Activated CD4-positive, alpha-beta memory T cell treated with anti-CD3 and anti-CD28 coated beads for 36 hours (primary cell): ENCODE data around the gene ACSL3. TPM values are rescaled to one million over a fixed set of nuclear protein-coding genes. Genes with fewer than 3 reads are reported as not detected.
"Not testable (repeated sequence)": the region's sequence is repeated elsewhere in the genome, so short reads cannot be mapped to it uniquely, and the experiment has no call there.

Experiments
- CTCF ChIA-PET: fragments of 350-600 bp; sonication (Branson Sonifier 250); formaldehyde crosslinking; loops from one replicate; lab custom pipeline; 2021; ENCODE audit warnings: antibody characterized with exemption, inconsistent platforms; lab: Charles Lee
- POLR2A ChIA-PET: fragments of 350-600 bp; sonication (Branson Sonifier 250); formaldehyde crosslinking; loops from one replicate; lab custom pipeline; 2021; ENCODE audit warnings: antibody characterized with exemption; lab: Charles Lee
- DNase-seq: peaks from one replicate; pipeline ENCODE4 v3.0.0-alpha.2; 2020
- H3K27ac Mint-ChIP-seq: one replicate; pipeline ENCODE4 v1.8.0; 2021; ENCODE audit warnings: mixed read lengths
- H3K27me3 Mint-ChIP-seq: one replicate; pipeline ENCODE4 v1.8.0; 2021; ENCODE audit warnings: mixed read lengths
- H3K36me3 Mint-ChIP-seq: one replicate; pipeline ENCODE4 v1.8.0; 2021; ENCODE audit warnings: mixed read lengths
- H3K4me1 Mint-ChIP-seq: one replicate; pipeline ENCODE4 v1.8.0; 2021; ENCODE audit warnings: low read depth, mixed read lengths
- H3K4me3 Mint-ChIP-seq: one replicate; pipeline ENCODE4 v1.8.0; 2021; ENCODE audit warnings: mild to moderate bottlenecking, mixed read lengths
- H3K9me3 Mint-ChIP-seq: one replicate; pipeline ENCODE4 v1.8.0; 2021; ENCODE audit warnings: mixed read lengths
- intact Hi-C: fragments of 100-400 bp; cut with micrococcal nuclease; formaldehyde crosslinking; loops from one replicate; pipeline ENCODE4 v1.15.1; 2023
- total RNA-seq, 2 experiments: library from RNA; stranded (reverse); gene quantifications; one replicate each; pipeline ENCODE4 v1.2.3, GENCODE V29; 2021

Gene ACSL3
- total RNA-seq, 2 experiments from 2014 or later, result 48.7 to 57.2 TPM

GRCh38 chr2:222859786-222860612 lies 837 bp upstream of the ACSL3 start:
- Mint-ChIP-seq H3K27ac (peak overlapping the region; percentile 24), H3K36me3 (peaks cover 2% of the 10 kb centered on the region), H3K4me1 (peaks cover 3% of the 10 kb centered on the region), H3K9me3 (no peaks in the 10 kb centered on the region), H3K27me3 (peaks cover 5% of the 10 kb centered on the region), H3K4me3 (peak overlapping the region; percentile 52)
- intact Hi-C loops, result loop anchor here (1.0 to 5.0 kb wide), 6 partner anchors 42 to 1087 kb away; partner anchors contain the start of genes FARSB and WDFY1
- DNase-seq, result no peak
- ChIA-PET POLR2A (interaction anchor here (1.5 to 1.6 kb wide), 3 partner anchors 20 to 204 kb away, joined by 3 to 5 read pairs (median 4); partner anchors contain the start of gene FARSB), CTCF (interaction anchor here (0.6 to 1.1 kb wide), 3 partner anchors 43 to 151 kb away, joined by 3 to 5 read pairs (median 3); no protein-coding TSS in a partner anchor)

- H3K27ac Mint-ChIP-seq, result peak overlapping the region; percentile 84
- ChIA-PET POLR2A (interaction anchor here (1.4 to 1.6 kb wide), 4 partner anchors 18 to 205 kb away, joined by 3 to 5 read pairs (median 4); partner anchors contain the start of gene FARSB), CTCF (interaction anchor here (0.7 to 1.8 kb wide), 8 partner anchors 40 to 544 kb away, joined by 3 to 11 read pairs (median 4); no protein-coding TSS in a partner anchor)
- no peak overlapping the region for H3K4me3 Mint-ChIP-seq
- intact Hi-C loops, result loop anchor here (1.0 to 5.0 kb wide), 5 partner anchors 41 to 1086 kb away; partner anchors contain the start of gene WDFY1
- H3K4me1 Mint-ChIP-seq, result peaks cover 5% of the 10 kb centered on the region
- DNase-seq, result peak; percentile 57
- peaks cover 2% of the 10 kb centered on the region for H3K36me3 Mint-ChIP-seq
- H3K9me3 Mint-ChIP-seq, result no peaks in the 10 kb centered on the region
- H3K27me3 Mint-ChIP-seq, result peaks cover 5% of the 10 kb centered on the region
These were observed 722 bp downstream of the ACSL3 start for GRCh38 chr2:222861411-222862105.

GRCh38 chr2:222862106-222862908 lies 1.5 kb downstream of the ACSL3 start:
- peaks cover 5% of the 10 kb centered on the region for H3K4me1 Mint-ChIP-seq
- ChIA-PET POLR2A (interaction anchor here (1.4 kb wide), 1 partner anchor 73 kb away, joined by 4 read pairs; no protein-coding TSS in a partner anchor), CTCF (interaction anchor here (0.7 to 1.8 kb wide), 8 partner anchors 40 to 544 kb away, joined by 3 to 11 read pairs (median 4); no protein-coding TSS in a partner anchor)
- H3K36me3 Mint-ChIP-seq, result peaks cover 2% of the 10 kb centered on the region
- no peak overlapping the region for H3K27ac Mint-ChIP-seq
- H3K4me3 Mint-ChIP-seq, result no peak overlapping the region
- intact Hi-C loops, result loop anchor here (5.0 kb wide), 4 partner anchors 40 to 1085 kb away; partner anchors contain the start of gene WDFY1
- H3K9me3 Mint-ChIP-seq, result no peaks in the 10 kb centered on the region
- DNase-seq, result no peak
- H3K27me3 Mint-ChIP-seq, result peaks cover 4% of the 10 kb centered on the region

- peaks cover 2% of the 10 kb centered on the region for H3K36me3 Mint-ChIP-seq
- intact Hi-C loops, result loop anchor here (5.0 kb wide), 4 partner anchors 39 to 1084 kb away; partner anchors contain the start of gene WDFY1
- H3K4me1 Mint-ChIP-seq, result peaks cover 7% of the 10 kb centered on the region
- H3K27me3 Mint-ChIP-seq, result peaks cover 2% of the 10 kb centered on the region
- no peaks in the 10 kb centered on the region for H3K9me3 Mint-ChIP-seq
- ChIA-PET POLR2A (no interaction called here), CTCF (interaction anchor here (1.8 kb wide), 1 partner anchor 155 kb away, joined by 11 read pairs; no protein-coding TSS in a partner anchor)
- DNase-seq, result no peak
- H3K4me3 Mint-ChIP-seq, result no peak overlapping the region
- H3K27ac Mint-ChIP-seq, result no peak overlapping the region
These were observed 2.2 kb downstream of the ACSL3 start for GRCh38 chr2:222862909-222863544.

- Mint-ChIP-seq H3K9me3 (no peaks in the 10 kb centered on the region), H3K27me3 (no peaks in the 10 kb centered on the region), H3K27ac (no peak overlapping the region), H3K4me1 (peaks cover 7% of the 10 kb centered on the region), H3K36me3 (peaks cover 2% of the 10 kb centered on the region), H3K4me3 (no peak overlapping the region)
- ChIA-PET CTCF (interaction anchor here (0.7 to 0.9 kb wide), 2 partner anchors 39 to 173 kb away, joined by 3 read pairs; no protein-coding TSS in a partner anchor), POLR2A (no interaction called here)
- intact Hi-C loops, result loop anchor here (5.0 kb wide), 4 partner anchors 38 to 1083 kb away; partner anchors contain the start of gene WDFY1
- DNase-seq, result no peak
These were observed 3.5 kb downstream of the ACSL3 start for GRCh38 chr2:222864296-222864695.

- Mint-ChIP-seq H3K9me3 (no peaks in the 10 kb centered on the region), H3K27me3 (no peaks in the 10 kb centered on the region), H3K4me3 (no peak overlapping the region), H3K27ac (no peak overlapping the region), H3K36me3 (peaks cover 2% of the 10 kb centered on the region), H3K4me1 (peaks cover 4% of the 10 kb centered on the region)
- intact Hi-C loops, result no loop called here
- DNase-seq, result no peak
- ChIA-PET POLR2A (no interaction called here), CTCF (no interaction called here)
These were observed 4.5 kb downstream of the ACSL3 start for GRCh38 chr2:222865301-222865700.

GRCh38 chr2:222866358-222866960 lies 5.6 kb downstream of the ACSL3 start:
- Mint-ChIP-seq H3K27ac (no peak overlapping the region), H3K36me3 (peaks cover 2% of the 10 kb centered on the region), H3K9me3 (no peaks in the 10 kb centered on the region), H3K4me3 (no peak overlapping the region), H3K27me3 (no peaks in the 10 kb centered on the region), H3K4me1 (peaks cover 4% of the 10 kb centered on the region)
- ChIA-PET POLR2A (no interaction called here), CTCF (no interaction called here)
- intact Hi-C loops, result no loop called here
- no peak for DNase-seq

GRCh38 chr2:222868560-222869251 lies 7.9 kb downstream of the ACSL3 start:
- CTCF ChIA-PET, result not testable (repeated sequence)

GRCh38 chr2:222869252-222869560 lies 8.4 kb downstream of the ACSL3 start:
- Mint-ChIP-seq H3K36me3 (no peaks in the 10 kb centered on the region), H3K9me3 (no peaks in the 10 kb centered on the region), H3K27me3 (no peaks in the 10 kb centered on the region), H3K27ac (no peak overlapping the region), H3K4me1 (peaks cover 9% of the 10 kb centered on the region), H3K4me3 (no peak overlapping the region)
- DNase-seq, result no peak
- ChIA-PET CTCF (no interaction called here), POLR2A (no interaction called here)
- intact Hi-C loops, result no loop called here

More at GRCh38 chr2:222868560-222869251, 7.9 kb downstream of the ACSL3 start:
- H3K27me3 Mint-ChIP-seq, DNase-seq, H3K4me3 Mint-ChIP-seq, POLR2A ChIA-PET, H3K9me3 Mint-ChIP-seq, H3K4me1 Mint-ChIP-seq, H3K36me3 Mint-ChIP-seq, H3K27ac Mint-ChIP-seq, intact Hi-C loops: not testable (repeated sequence)

- H3K27me3 Mint-ChIP-seq, result no peaks in the 10 kb centered on the region
These were observed 10.5 kb downstream of the ACSL3 start for GRCh38 chr2:222871291-222871690.

More at GRCh38 chr2:222871291-222871690, 10.5 kb downstream of the ACSL3 start:
- H3K36me3 Mint-ChIP-seq, result no peaks in the 10 kb centered on the region
- no peak overlapping the region for H3K27ac Mint-ChIP-seq
- intact Hi-C loops, result no loop called here
- no peak overlapping the region for H3K4me3 Mint-ChIP-seq
- peaks cover 13% of the 10 kb centered on the region for H3K4me1 Mint-ChIP-seq
- CTCF ChIA-PET, result no interaction called here
- no peaks in the 10 kb centered on the region for H3K9me3 Mint-ChIP-seq
- POLR2A ChIA-PET, result no interaction called here
- DNase-seq, result no peak
